VCaP (cell line): ENCODE measurements around the gene C15orf62.

Experiments used
- H3K27ac ChIP-seq: fragments of 450-650 bp; 2 replicates; pipeline ENCODE4 v1.5.1; 2017
- TF ChIP-seq, protein P1 (sequence below): fragments of 450-650 bp; conservative IDR thresholded peaks from 2 replicates; pipeline ENCODE4 v1.5.1; 2017; ENCODE audit warnings: mild to moderate bottlenecking, moderate library complexity

Gene C15orf62

GRCh38 chr15:40821195-40821594 is 51.4 kb downstream of the C15orf62 start:
- no peak overlapping the region for H3K27ac ChIP-seq
- TF ChIP-seq, protein P1, sequence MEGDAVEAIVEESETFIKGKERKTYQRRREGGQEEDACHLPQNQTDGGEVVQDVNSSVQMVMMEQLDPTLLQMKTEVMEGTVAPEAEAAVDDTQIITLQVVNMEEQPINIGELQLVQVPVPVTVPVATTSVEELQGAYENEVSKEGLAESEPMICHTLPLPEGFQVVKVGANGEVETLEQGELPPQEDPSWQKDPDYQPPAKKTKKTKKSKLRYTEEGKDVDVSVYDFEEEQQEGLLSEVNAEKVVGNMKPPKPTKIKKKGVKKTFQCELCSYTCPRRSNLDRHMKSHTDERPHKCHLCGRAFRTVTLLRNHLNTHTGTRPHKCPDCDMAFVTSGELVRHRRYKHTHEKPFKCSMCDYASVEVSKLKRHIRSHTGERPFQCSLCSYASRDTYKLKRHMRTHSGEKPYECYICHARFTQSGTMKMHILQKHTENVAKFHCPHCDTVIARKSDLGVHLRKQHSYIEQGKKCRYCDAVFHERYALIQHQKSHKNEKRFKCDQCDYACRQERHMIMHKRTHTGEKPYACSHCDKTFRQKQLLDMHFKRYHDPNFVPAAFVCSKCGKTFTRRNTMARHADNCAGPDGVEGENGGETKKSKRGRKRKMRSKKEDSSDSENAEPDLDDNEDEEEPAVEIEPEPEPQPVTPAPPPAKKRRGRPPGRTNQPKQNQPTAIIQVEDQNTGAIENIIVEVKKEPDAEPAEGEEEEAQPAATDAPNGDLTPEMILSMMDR, result no peak
